Measurements from ENCODE around the gene NSMCE4A.
"Not testable (repeated sequence)": the region's sequence is repeated elsewhere in the genome, so short reads cannot be mapped to it uniquely, and the experiment has no call there.

NSMCE4A gene

DNA sequence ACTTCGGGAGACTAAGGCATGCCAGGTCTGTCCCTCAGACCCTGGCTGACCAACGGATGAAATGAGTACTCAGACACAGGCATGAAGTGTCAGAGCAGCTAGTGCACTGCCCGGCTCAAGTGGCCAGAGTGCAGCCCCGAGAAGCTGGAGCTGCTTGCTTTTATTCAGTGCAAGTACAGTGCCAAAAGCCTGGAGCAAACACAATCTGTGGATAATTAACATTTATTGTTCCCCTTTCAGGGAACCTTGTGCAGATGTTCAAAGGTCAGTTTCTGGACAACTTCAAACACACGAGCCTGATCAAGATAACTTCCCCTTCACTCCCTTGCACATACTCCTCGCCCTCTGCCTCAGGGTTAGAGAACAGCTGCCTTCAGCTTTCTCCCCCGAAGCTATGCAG, 39.3 kb downstream of the NSMCE4A start:
- no peak for DNase-seq (ENCODE audit: low read depth)

DNA sequence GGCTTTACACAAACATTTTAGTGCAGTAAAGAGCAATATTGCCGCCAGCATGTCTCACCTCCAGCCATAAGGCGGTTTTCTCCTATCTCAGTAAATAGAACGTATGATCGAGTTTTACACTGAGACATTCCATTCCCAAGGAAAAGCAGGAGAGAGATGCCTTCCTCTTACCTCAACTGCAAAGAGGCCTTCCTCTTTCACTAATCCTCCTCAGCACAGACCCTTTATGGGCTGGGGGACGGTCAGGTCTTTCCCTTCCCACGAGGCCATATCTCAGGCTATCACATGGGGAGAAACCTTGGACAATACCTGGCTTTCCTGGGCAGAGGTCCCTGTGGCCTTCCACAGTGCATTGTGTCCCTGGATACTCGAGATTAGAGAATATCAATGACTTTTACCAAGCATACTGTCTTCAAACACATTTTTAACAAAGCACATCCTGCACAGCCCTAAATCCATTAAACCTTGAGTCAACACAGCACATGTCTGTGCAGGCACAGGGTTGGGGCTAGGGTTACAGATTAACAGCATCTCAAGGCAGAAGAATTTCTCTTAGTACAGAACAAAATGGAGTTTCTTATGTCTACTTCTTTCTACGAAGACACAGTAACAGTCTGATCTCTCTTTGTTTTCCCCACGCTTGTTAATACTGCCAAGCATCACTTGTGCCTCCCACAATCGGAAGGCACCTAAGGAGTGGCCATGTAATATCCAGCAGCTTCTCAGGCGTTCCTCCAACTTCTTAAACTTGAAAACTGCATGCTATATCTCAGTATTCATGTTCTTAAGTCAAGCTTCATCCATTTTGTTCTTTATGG, 44.5 kb downstream of the NSMCE4A start:
- DNase-seq (ENCODE audit: low read depth): not testable (repeated sequence)

DNA sequence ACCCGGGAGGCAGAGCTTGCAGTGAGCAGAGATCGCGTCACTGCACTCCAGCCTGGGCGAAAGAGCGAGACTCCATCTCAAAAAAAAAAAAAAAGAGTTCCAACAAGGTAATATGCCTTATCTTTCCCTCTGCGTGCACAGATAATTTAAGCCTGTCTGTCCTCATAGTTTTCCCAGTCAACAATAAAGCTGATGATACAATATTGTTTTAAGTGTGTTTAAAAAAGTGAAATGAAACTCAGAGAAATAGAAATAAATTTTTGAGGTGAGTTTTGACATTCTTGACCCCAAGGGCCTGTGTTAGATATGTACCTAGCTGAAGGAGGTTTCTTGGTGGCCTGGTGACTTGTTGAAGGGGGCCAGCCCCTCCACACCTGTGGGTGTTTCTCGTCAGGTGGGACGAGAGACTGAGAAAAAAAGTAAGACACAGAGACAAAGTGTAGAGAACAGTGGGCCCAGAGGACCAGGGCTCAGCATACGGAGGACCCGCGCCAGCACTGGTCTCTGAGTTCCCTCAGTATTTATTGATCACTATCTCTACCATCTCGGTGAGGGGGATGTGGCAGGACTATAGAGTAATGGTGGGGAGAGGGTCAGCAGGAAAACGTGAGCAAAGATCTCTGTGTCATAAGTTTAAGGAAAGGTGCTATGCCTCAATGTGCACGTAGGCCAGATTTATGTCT, 45.3 kb downstream of the NSMCE4A start:
- DNase-seq (ENCODE audit: low read depth): not testable (repeated sequence)

DNA sequence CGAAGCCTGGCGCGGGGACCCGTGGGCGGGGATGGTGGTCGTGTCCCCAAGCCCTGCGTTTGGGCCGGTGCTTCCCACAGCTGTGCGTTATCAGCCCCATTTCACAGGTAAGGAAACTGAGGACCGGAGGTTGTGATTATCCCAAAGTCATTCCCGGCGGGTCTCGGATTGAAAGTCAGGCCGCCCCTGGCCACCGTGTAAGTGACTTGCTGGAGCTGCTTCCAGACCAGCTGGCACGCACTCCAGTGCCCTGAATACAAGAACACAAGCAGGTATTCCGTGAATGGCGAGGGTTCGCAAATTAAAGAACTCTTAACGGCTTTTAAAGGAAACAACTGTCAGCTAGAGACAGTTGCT, 46.5 kb downstream of the NSMCE4A start:
- DNase-seq (ENCODE audit: low read depth): no peak

DNA sequence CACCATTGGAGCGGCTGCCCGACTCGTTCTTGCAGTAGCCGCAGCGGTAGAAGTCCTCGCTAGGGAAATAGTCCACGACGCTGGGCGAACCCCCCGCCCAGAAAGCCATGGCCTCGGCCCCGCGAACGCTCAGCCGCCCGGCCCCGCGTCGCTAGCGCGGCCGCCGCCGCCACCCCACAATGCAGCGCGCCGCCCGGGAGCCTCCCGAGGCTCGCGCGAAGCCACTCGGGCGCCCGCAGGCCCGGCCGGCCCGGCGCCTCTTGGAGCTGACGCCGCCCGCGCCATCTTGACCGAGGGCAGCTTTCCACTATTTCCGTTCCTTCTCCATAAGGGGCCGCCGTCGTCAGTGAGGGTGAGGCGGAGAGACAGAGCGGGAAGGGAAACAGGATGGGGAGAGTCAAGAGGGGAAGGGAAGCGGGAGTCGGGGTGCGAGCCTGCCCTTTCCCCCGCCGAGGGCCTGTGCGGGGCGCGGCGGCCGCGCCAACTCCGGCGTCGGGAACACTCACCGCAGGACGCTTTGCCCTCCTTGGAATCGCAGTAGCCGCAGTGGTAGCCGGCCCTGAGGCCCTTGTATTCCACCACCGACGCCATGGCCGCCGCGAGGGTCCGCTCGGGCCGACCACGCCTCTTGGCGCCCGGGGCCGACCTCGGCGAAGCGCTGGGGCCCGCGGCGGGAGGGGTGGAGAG, 47.0 kb downstream of the NSMCE4A start, which contains the start of gene ATE1:
Gene ATE1 (minus strand): TSS at position 191 of the 687 bp plus-strand sequence. CDS start 82 bp downstream, at position 109.
- DNase-seq (ENCODE audit: low read depth): peak; percentile 68

DNA sequence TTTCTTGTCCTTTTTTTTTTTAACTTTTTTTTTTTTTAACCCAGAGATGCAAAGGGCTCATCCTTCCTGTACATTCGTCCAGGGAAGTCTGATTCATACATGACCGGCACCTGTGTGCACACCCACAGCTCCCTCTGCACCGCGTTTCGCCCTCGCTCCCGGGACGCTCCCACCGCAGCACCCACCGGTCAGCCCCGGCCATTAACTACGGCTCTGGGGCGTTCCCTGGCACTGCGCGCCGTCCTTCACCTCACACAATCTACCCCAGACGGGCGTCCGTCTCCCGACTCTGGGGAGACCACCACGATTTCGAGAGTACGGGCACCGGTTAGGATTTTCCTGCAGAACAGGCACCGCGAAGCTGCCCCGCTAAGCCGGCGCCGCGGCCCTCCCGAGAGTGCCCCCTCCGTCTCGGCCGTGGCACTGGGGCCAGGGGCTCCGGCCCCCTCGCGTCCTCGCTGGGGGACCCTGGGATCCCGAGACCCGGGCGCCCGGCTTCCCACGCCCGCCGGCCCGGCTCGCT, 47.6 kb downstream of the NSMCE4A start:
- DNase-seq (ENCODE audit: low read depth): peak; percentile 3

DNA sequence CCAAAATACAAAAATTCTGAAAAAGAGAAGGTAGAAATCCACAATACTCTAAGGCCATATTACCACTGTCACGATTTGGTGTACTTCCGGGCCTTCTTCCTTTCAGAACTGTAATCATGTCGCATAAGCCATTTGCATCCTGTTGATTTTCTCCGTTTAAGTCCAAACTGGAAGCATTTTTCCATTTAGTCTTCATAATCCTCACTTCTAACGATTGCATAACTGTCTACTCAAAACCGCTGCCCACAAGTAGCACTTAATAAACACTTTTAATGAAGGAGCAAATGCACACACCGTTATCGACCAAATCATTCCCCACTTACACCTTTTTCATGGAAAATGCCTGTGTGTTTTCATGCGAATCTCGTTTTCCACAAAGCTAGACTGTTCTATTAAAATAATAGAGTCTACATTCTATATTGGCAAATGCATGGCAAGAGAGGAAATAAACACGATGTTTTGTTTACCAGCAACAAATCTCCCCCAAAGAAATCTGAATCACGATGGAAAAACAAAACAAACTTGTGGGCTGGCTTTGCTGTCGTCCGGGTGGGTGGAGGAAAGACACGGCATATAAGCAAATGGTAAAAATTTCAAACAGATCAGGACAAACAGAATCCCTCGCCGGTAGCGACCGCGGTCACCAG, 48.2 kb downstream of the NSMCE4A start:
- peak; percentile 5 for DNase-seq (ENCODE audit: low read depth)

DNA sequence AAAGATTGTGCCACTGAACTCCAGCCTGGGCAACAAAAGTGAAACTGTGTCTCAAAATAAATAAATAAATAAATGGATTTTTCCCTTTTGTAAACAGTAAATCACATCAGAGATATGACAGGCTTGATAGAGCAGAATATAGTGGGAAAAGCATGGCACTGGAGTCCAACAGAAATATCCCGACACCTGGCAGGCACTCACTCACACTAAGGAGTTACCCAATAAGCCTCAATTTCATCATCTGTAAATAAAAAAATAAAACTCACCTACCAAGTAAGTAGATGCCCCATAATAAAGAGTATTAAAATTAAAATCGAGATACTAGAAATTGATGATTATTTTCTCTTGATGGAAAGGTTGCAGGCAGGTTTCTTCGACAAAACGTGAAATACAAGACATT, 48.9 kb downstream of the NSMCE4A start:
- DNase-seq (ENCODE audit: low read depth): no peak

DNA sequence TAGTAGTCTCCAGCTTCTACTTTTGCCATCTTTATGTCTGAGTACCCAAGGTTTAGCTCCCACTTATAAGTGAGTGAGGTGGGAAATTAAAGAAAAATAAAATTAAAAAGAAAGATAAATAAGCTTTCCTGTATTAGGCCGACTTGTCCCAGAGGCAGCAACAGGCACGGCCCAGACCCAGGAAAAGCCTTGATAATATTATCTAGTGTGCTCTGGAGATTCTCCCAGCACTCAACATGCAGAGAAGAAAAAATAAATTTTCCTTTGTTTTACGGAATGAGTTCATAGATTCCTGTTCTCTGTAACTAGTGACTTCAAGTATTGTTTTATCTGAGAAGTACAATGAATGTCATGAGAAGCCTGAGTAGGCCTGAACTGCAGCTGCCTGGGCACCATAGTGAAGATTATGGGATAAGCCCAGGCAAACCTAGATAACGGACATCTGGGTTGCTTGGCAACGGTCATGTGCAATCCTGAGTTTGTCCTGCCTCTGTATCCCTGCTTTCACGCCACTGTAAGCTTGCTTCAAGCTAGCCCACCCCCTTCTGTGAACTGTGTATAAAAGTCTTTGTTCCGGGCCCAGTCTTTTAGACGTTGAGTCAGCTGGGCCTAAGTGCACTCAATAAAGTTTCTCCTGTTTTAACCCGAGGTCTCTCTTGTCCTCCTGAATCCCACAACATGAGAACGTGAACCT, 53.6 kb downstream of the NSMCE4A start:
- no peak for DNase-seq (ENCODE audit: low read depth)

DNA sequence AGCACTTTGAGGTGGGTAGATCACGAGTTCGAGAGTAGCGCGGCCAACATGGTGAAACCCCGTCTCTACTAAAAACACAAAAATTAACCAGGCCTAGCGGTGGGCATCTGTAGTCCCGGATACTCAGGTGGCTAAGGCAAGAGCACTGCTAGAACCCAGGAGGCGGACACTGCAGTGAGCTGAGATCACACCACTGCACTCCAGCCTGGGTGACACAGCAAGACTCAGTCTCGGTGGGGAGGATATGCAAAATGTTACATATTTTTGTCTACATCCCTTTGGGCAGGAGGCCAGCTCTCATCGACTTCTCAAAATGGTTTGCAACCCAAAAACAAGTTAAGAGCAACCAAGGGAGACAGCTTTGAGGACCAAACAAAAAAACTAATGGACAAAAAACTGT, 55.4 kb downstream of the NSMCE4A start:
- no peak for DNase-seq (ENCODE audit: low read depth)

DNA sequence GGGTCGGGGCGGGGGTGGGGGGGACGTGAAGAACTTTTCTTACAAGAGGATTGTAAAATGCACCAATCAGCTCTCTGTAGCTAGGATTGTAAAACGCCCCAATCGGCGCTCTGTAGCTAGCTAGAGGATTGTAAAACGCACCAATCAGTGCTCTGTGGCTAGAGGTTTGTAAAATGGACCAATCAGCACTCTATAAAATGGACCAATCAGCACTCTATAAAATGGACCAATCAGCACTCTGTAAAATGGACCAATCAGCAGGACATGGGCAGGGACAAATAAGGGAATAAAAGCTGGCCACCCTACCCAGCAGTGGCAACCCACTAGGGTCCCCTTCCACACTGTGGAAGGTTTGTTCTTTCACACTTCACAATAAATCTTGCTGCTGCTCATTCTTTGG, 56.2 kb downstream of the NSMCE4A start:
- not testable (repeated sequence) for DNase-seq (ENCODE audit: low read depth)

DNA sequence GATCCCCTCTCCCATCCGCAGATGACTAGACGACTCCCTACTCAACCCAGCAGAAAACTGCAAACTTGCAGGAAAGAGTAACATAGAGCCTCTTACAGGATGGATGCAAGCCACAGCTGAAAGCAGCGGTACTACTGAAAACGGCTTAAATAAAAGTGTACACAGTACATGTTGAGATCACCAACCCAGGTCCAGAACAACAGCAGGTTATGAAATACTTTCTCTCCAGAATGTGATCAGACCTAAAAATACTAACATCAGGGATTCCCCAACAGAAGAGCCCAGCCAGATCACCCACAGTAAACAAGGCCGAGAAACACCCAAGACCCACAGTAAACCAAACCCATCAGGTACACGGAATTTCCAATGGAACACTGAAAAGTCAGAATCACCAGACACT, 60.4 kb downstream of the NSMCE4A start:
- no peak for DNase-seq (ENCODE audit: low read depth)

DNA sequence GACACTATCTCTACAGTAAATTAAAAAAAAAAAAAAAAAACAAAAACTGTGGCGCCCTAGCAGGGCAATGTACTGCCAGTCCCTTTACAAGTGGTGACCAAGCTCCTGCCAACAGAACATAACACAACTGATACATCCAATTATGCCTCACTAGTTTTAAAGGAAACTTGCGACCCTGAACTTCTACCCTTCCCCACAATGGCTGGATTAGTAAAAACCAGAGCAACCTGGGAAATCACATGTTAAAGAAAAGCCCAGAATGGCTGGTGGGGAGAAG, 63.7 kb downstream of the NSMCE4A start:
- no peak for DNase-seq (ENCODE audit: low read depth)

DNA sequence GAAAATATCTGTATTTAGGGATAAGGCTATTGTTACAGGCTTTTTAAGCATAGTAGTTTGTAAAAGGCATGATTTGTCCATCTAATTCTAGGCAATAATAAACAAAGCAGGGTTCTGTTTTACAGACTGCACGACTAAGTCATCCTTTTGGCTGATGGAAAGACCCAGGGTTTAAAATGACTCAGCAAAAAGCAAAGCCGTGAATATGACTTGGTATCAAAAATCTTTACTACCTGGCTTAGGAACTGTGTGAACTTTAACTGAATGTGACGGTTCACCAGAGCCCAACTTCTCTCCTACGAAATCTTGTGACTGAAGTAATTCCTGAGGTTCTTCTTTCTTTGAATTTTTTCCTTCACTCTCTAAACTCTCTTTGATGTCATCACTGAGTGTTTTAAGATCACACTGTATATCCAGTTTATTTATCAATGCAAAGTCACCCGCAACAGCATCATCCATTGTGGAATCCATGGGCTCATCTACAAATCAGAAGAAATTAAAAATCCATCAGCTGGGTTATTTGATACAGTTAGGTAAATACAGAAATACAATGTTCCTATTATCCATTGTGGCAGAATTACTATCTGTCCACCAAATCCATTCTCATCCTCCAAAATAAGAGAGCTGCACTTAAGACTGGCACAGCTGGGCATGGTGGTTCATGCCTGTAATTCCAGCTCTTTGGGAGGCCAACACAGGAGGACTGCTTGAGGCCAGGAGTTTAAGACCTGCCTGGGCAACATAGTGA, 64.2 kb downstream of the NSMCE4A start:
- DNase-seq (ENCODE audit: low read depth): no peak
